MM.1S (cell line): ENCODE measurements around the gene CPT1B.

ENCODE experiments used
- DNase-seq: peaks from one replicate; pipeline ENCODE4 v3.0.0-alpha.2; 2015
- H2AFZ ChIP-seq: fragments of 300-600 bp; sonication (generic); 2 replicates; pipeline ENCODE4 v1.6.0; 2016; ENCODE audit warnings: antibody characterized with exemption, low read length
- H3F3A ChIP-seq: fragments of 300-600 bp; sonication (generic); 2 replicates; pipeline ENCODE4 v1.6.1; 2016; ENCODE audit warnings: mild to moderate bottlenecking, antibody characterized with exemption, low read length, moderate library complexity, mixed read lengths; ENCODE audit not compliant: insufficient read depth
- H3K27ac ChIP-seq: fragments of 300-600 bp; sonication (generic); 2 replicates; pipeline ENCODE4 v1.5.1; 2016; ENCODE audit warnings: mild to moderate bottlenecking, low read length
- H3K27me3 ChIP-seq: fragments of 300-600 bp; sonication (generic); replicated peaks from 2 replicates; pipeline ENCODE4 v1.6.0; 2016; ENCODE audit warnings: low read length; ENCODE audit not compliant: insufficient read depth
- H3K36me3 ChIP-seq: fragments of 300-600 bp; sonication (generic); replicated peaks from 2 replicates; pipeline ENCODE4 v1.6.1; 2016; ENCODE audit warnings: mild to moderate bottlenecking, low read length, mixed read lengths; ENCODE audit not compliant: insufficient read depth
- H3K4me1 ChIP-seq: fragments of 300-600 bp; sonication (generic); 2 replicates; pipeline ENCODE4 v1.6.1; 2016; ENCODE audit warnings: low read length, mixed read lengths
- H3K4me2 ChIP-seq: fragments of 300-600 bp; sonication (generic); 2 replicates; pipeline ENCODE4 v1.6.0; 2016; ENCODE audit warnings: low read depth, low read length
- H3K4me3 ChIP-seq: fragments of 300-600 bp; sonication (generic); 2 replicates; pipeline ENCODE4 v1.5.1; 2016; ENCODE audit warnings: low read length, mixed read lengths
- H3K79me2 ChIP-seq: fragments of 300-600 bp; sonication (generic); 2 replicates; pipeline ENCODE4 v1.6.1; 2016; ENCODE audit warnings: mixed run types, low read length, mixed read lengths
- H3K9ac ChIP-seq: fragments of 300-600 bp; sonication (generic); 2 replicates; pipeline ENCODE4 v1.6.1; 2016; ENCODE audit warnings: low read length, mixed read lengths
- H3K9me2 ChIP-seq: fragments of 300-600 bp; sonication (generic); replicated peaks from 2 replicates; pipeline ENCODE4 v1.6.1; 2016; ENCODE audit warnings: mild to moderate bottlenecking, low read length, mixed read lengths; ENCODE audit not compliant: insufficient read depth
- H3K9me3 ChIP-seq: fragments of 300-600 bp; sonication (generic); replicated peaks from 2 replicates; pipeline ENCODE4 v1.6.1; 2016; ENCODE audit warnings: mild to moderate bottlenecking, low read length, mixed read lengths; ENCODE audit not compliant: insufficient read depth
- H4K20me1 ChIP-seq: fragments of 300-600 bp; sonication (generic); 2 replicates; pipeline ENCODE4 v1.6.1; 2016; ENCODE audit warnings: mild to moderate bottlenecking, low read length, moderate library complexity, mixed read lengths; ENCODE audit not compliant: insufficient read depth
- CTCF ChIP-seq: fragments of 300-600 bp; sonication (generic); IDR thresholded peaks from 2 replicates; pipeline ENCODE4 v1.5.1; 2016; ENCODE audit warnings: antibody characterized with exemption, low read length, mixed read lengths
- EZH2 ChIP-seq: fragments of 300-600 bp; sonication (generic); optimal IDR thresholded peaks from 2 replicates; pipeline ENCODE3; 2017; ENCODE audit warnings: low read depth, mild to moderate bottlenecking, antibody characterized with exemption, low read length, mixed read lengths
- EZH2phosphoT487 ChIP-seq: fragments of 300-600 bp; sonication (generic); IDR thresholded peaks from 2 replicates; pipeline ENCODE4 v1.6.1; 2018; ENCODE audit warnings: antibody characterized with exemption, low read length

The CPT1B gene

DNA sequence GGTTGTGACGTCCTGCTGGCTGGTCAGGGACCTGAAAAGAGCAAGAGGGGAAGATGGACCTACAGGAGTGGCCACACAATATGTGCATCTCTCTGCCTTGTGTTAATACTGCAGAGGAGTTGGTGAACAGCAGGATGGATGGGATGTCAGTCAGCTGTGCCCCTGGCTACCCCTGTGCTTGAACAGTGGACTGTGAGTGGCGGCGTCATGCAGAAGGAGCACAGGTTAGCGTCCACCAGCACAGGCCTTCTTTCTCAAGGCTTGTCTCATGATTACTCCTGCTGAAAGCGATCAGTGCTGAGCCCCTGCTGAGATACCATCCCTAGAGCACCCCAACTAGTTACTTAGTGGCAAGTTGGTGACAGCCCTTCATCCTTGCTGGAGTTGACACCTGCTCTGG is 8.2 kb upstream of the CPT1B start:
- Histone ChIP-seq H3K79me2 (peaks cover 15% of the 10 kb centered on the region), H3K4me2 (no peak overlapping the region), H3K9ac (no peak overlapping the region), H3K27me3 (peaks cover 25% of the 10 kb centered on the region), H2AFZ (no peak overlapping the region), H3K4me3 (no peak overlapping the region), H3F3A (no peaks in the 10 kb centered on the region), H3K9me2 (no peaks in the 10 kb centered on the region), H3K9me3 (no peaks in the 10 kb centered on the region), H3K4me1 (peaks cover 8% of the 10 kb centered on the region; the same call in 1 of the 2 replicates), H3K27ac (no peak overlapping the region), H3K36me3 (no peaks in the 10 kb centered on the region), H4K20me1 (no peaks in the 10 kb centered on the region)
- DNase-seq, result no peak
- TF ChIP-seq EZH2, result no peak
- no peak for TF ChIP-seq EZH2phosphoT487
- no peak for TF ChIP-seq CTCF

- Histone ChIP-seq H3K27me3 (peaks cover 19% of the 10 kb centered on the region; the same call in 1 of the 2 replicates), H3K27ac (no peak overlapping the region), H3F3A (no peaks in the 10 kb centered on the region), H3K4me1 (peaks cover 8% of the 10 kb centered on the region; the same call in 1 of the 2 replicates), H3K9me3 (no peaks in the 10 kb centered on the region), H3K4me2 (no peak overlapping the region), H3K9me2 (no peaks in the 10 kb centered on the region), H3K36me3 (no peaks in the 10 kb centered on the region), H3K79me2 (peaks cover 19% of the 10 kb centered on the region), H3K9ac (no peak overlapping the region), H3K4me3 (no peak overlapping the region), H2AFZ (no peak overlapping the region), H4K20me1 (no peaks in the 10 kb centered on the region)
- TF ChIP-seq EZH2phosphoT487 (no peak), CTCF (no peak), EZH2 (no peak)
- no peak for DNase-seq
Measured at GRCh38 chr22:50585781-50586180, 7.6 kb upstream of the CPT1B start.

GRCh38 chr22:50585238-50585637 is 7.0 kb upstream of the CPT1B start:
- H3K9me2 ChIP-seq, result no peaks in the 10 kb centered on the region
- H2AFZ ChIP-seq, result no peak overlapping the region
- no peak overlapping the region for H3K4me2 ChIP-seq
- peaks cover 15% of the 10 kb centered on the region; the same call in 1 of the 2 replicates for H3K27me3 ChIP-seq
- peaks cover 8% of the 10 kb centered on the region; the same call in 1 of the 2 replicates for H3K4me1 ChIP-seq
- H3K9me3 ChIP-seq, result no peaks in the 10 kb centered on the region
- H3F3A ChIP-seq, result no peaks in the 10 kb centered on the region
- H3K4me3 ChIP-seq, result no peak overlapping the region
- H3K79me2 ChIP-seq, result peaks cover 19% of the 10 kb centered on the region
- no peaks in the 10 kb centered on the region for H3K36me3 ChIP-seq
- no peak for DNase-seq
- no peak overlapping the region for H3K9ac ChIP-seq
- no peaks in the 10 kb centered on the region for H4K20me1 ChIP-seq
- TF ChIP-seq EZH2phosphoT487, result no peak
- TF ChIP-seq CTCF, result no peak
- TF ChIP-seq EZH2, result no peak
- H3K27ac ChIP-seq, result no peak overlapping the region
